ENCODE results near the gene ASB1.

The ASB1 gene

DNA sequence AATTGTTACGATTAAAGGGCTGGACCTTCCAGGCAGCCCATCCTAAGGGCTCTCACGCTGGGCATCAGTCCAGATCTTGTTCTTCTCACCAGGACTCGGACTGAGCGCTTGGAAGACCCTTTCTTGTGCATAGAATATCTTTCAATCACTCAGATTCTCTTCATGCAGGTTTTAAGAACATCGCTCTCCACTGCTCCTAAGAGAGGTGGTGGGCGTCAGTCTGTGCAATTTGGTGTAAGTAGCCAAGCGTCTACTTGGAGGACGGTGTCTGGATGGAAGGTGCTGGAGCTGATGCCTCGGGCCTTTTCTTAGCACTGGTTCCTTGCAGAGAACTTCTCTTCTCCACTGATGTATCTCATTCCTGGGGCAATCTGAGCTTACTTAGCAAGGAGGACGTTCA is 68.7 kb downstream of the ASB1 start:
- CTCF ChIA-PET = no interaction called here
- POLR2A ChIA-PET = no interaction called here
- no peaks in the 10 kb centered on the region for H3K36me3 ChIP-seq (ENCODE audit: control insufficient read depth in 2 of 2, insufficient read depth in 1 of 2, low read length in 2 of 2)
- H3K4me1 ChIP-seq (ENCODE audit: control insufficient read depth, insufficient read depth, low read length) = no peaks in the 10 kb centered on the region
- H3K27ac ChIP-seq (ENCODE audit: extremely low read depth, low read depth, low read length) = no peak overlapping the region
- no peak for TF ChIP-seq INSM2 (tag by site-specific recombination; IDR thresholded peaks at IDR 0.05)
- TF ChIP-seq, protein P1, sequence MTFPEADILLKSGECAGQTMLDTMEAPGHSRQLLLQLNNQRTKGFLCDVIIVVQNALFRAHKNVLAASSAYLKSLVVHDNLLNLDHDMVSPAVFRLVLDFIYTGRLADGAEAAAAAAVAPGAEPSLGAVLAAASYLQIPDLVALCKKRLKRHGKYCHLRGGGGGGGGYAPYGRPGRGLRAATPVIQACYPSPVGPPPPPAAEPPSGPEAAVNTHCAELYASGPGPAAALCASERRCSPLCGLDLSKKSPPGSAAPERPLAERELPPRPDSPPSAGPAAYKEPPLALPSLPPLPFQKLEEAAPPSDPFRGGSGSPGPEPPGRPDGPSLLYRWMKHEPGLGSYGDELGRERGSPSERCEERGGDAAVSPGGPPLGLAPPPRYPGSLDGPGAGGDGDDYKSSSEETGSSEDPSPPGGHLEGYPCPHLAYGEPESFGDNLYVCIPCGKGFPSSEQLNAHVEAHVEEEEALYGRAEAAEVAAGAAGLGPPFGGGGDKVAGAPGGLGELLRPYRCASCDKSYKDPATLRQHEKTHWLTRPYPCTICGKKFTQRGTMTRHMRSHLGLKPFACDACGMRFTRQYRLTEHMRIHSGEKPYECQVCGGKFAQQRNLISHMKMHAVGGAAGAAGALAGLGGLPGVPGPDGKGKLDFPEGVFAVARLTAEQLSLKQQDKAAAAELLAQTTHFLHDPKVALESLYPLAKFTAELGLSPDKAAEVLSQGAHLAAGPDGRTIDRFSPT (tag by site-specific recombination; IDR thresholded peaks at IDR 0.05) = no peak
- no peak overlapping the region for H3K4me3 ChIP-seq (ENCODE audit: low read depth, low read length)
- H3K9me3 ChIP-seq (ENCODE audit: control insufficient read depth, insufficient read depth, low read depth, low read length) = no peaks in the 10 kb centered on the region

- POLR2A ChIA-PET = no interaction called here
- CTCF ChIA-PET = no interaction called here
- Histone ChIP-seq H3K4me3 (ENCODE audit: low read depth, low read length) (no peak overlapping the region), H3K4me1 (ENCODE audit: control insufficient read depth, insufficient read depth, low read length) (no peaks in the 10 kb centered on the region), H3K9me3 (ENCODE audit: control insufficient read depth, insufficient read depth, low read depth, low read length) (no peaks in the 10 kb centered on the region), H3K27ac (ENCODE audit: extremely low read depth, low read depth, low read length) (no peak overlapping the region), H3K36me3 (ENCODE audit: control insufficient read depth in 2 of 2, insufficient read depth in 1 of 2, low read length in 2 of 2) (no peaks in the 10 kb centered on the region)
- no peak for TF ChIP-seq ZNF580 (tag by site-specific recombination; IDR thresholded peaks at IDR 0.05)
- TF ChIP-seq ZNF274 (IDR thresholded peaks at IDR 0.05; ENCODE audit: low read length) = no peak
- no peak for TF ChIP-seq ZNF274 (tag by site-specific recombination; IDR thresholded peaks at IDR 0.05; ENCODE audit: borderline replicate concordance)
- TF ChIP-seq ZNF266 (tag by site-specific recombination; IDR thresholded peaks at IDR 0.05; ENCODE audit: low read depth) = no peak
- TF ChIP-seq, protein P2, sequence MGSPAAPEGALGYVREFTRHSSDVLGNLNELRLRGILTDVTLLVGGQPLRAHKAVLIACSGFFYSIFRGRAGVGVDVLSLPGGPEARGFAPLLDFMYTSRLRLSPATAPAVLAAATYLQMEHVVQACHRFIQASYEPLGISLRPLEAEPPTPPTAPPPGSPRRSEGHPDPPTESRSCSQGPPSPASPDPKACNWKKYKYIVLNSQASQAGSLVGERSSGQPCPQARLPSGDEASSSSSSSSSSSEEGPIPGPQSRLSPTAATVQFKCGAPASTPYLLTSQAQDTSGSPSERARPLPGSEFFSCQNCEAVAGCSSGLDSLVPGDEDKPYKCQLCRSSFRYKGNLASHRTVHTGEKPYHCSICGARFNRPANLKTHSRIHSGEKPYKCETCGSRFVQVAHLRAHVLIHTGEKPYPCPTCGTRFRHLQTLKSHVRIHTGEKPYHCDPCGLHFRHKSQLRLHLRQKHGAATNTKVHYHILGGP (tag by site-specific recombination; IDR thresholded peaks at IDR 0.05) = no peak
- TF ChIP-seq ZNF596 (tag by site-specific recombination; IDR thresholded peaks at IDR 0.05) = no peak
- TF ChIP-seq GFI1B (tag by site-specific recombination; IDR thresholded peaks at IDR 0.05) = no peak
- no peak for TF ChIP-seq ZFP37 (tag by site-specific recombination; IDR thresholded peaks at IDR 0.05)
- no peak for TF ChIP-seq ZEB2 (tag by site-specific recombination; IDR thresholded peaks at IDR 0.05)
- TF ChIP-seq ZBTB1 (tag by site-specific recombination; IDR thresholded peaks at IDR 0.05) = no peak
- no peak for TF ChIP-seq ZNF350 (tag by site-specific recombination; IDR thresholded peaks at IDR 0.05)
Measured at GRCh38 chr2:238496756-238497609, 70.3 kb downstream of the ASB1 start.

GRCh38 chr2:238497610-238498005 is 70.9 kb downstream of the ASB1 start:
- ChIA-PET CTCF (interaction anchor here (0.7 to 1.0 kb wide), 2 partner anchors 16 to 646 kb away, joined by 3 to 4 read pairs; no protein-coding TSS in a partner anchor), POLR2A (no interaction called here)
- no peak overlapping the region for H3K4me3 ChIP-seq (ENCODE audit: low read depth, low read length)
- H3K36me3 ChIP-seq (ENCODE audit: control insufficient read depth in 2 of 2, insufficient read depth in 1 of 2, low read length in 2 of 2) = no peaks in the 10 kb centered on the region
- H3K27ac ChIP-seq (ENCODE audit: extremely low read depth, low read depth, low read length) = no peak overlapping the region
- no peaks in the 10 kb centered on the region for H3K9me3 ChIP-seq (ENCODE audit: control insufficient read depth, insufficient read depth, low read depth, low read length)
- H3K4me1 ChIP-seq (ENCODE audit: control insufficient read depth, insufficient read depth, low read length) = no peaks in the 10 kb centered on the region
- TF ChIP-seq ZNF404 (tag by site-specific recombination; IDR thresholded peaks at IDR 0.05) = no peak
- no peak for TF ChIP-seq ZNF302 (tag by site-specific recombination; IDR thresholded peaks at IDR 0.05; ENCODE audit: low read depth)
- TF ChIP-seq ZSCAN30 (tag by site-specific recombination; IDR thresholded peaks at IDR 0.05) = no peak
- TF ChIP-seq ZNF10 (tag by site-specific recombination; IDR thresholded peaks at IDR 0.05) = no peak
- TF ChIP-seq ZNF776 (tag by site-specific recombination; IDR thresholded peaks at IDR 0.05; ENCODE audit: borderline replicate concordance) = no peak
- TF ChIP-seq ZNF138 (tag by site-specific recombination; IDR thresholded peaks at IDR 0.05; ENCODE audit: borderline replicate concordance) = no peak
- TF ChIP-seq ZNF433 (tag by site-specific recombination; IDR thresholded peaks at IDR 0.05; ENCODE audit: low read depth) = no peak
- TF ChIP-seq RBAK (tag by site-specific recombination; IDR thresholded peaks at IDR 0.05) = no peak
- TF ChIP-seq, protein P3, sequence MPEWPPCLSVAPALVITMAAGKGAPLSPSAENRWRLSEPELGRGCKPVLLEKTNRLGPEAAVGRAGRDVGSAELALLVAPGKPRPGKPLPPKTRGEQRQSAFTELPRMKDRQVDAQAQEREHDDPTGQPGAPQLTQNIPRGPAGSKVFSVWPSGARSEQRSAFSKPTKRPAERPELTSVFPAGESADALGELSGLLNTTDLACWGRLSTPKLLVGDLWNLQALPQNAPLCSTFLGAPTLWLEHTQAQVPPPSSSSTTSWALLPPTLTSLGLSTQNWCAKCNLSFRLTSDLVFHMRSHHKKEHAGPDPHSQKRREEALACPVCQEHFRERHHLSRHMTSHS (tag by site-specific recombination; IDR thresholded peaks at IDR 0.05) = no peak
- TF ChIP-seq ZNF335 (tag by site-specific recombination; conservative IDR thresholded peaks at IDR 0.05) = no peak
- no peak for TF ChIP-seq ZNF202 (tag by site-specific recombination; IDR thresholded peaks at IDR 0.05; ENCODE audit: borderline replicate concordance)
- no peak for TF ChIP-seq ZIC2 (tag by site-specific recombination; IDR thresholded peaks at IDR 0.05)
- no peak for TF ChIP-seq KLF9 (tag by site-specific recombination; IDR thresholded peaks at IDR 0.05; ENCODE audit: low read depth)
- TF ChIP-seq ZXDB (tag by site-specific recombination; IDR thresholded peaks at IDR 0.05) = no peak

All from HEK293 (cell line).